ENCODE data around the gene FOXJ3.

FOXJ3 gene

GRCh38 chr1:42333662-42334239 is 1.3 kb downstream of the FOXJ3 start:
- DNase-seq = no peak

GRCh38 chr1:42332877-42333276 is 2.2 kb downstream of the FOXJ3 start:
- DNase-seq = no peak

DNA sequence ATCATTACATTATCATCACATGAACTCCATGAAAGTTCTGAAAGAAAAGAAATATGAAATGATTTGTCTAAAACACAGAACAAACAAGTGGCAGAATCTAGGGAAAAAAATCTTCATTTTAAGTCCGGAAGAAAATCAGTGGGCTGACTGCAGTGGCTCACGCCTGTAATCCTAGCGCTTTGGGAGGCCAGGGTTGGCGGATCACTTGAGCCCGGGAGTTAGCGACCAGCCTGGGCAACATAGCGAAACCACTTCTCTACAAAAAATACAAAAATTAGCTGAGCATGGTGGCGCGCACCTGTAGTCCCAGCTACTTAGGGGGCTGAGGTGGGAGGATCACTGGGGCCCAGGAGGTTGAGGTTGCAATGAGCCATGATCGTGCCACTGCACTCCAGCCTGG is 4.8 kb downstream of the FOXJ3 start:
- DNase-seq = no peak

DNA sequence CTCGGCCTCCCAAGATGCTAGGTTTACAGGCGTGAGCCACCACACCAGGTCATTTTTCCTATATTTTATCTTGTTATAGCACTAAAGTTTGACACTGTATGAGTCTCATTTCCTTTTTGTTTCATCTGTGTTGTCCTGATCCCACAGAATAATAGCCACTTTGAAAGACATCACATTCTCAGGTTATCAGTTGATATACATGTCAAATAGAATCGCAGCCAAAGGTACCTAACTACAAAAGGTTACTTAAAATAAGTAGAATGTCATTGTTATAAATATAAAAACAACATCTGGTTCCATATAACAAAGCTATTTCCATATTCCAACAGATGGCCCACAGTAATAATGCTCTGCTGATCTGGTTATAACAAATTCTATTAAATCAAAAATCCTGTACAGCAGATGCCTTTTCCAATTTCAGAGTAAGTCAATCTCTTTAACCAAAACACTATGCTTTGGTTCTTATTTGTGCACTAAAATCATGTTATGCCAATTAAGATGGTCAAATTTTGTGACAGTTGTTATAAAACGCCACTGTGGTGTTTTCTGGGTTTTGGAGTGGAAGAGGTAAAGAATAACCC is 6.0 kb downstream of the FOXJ3 start:
- no peak for DNase-seq

GRCh38 chr1:42328047-42328625 is 6.9 kb downstream of the FOXJ3 start:
- DNase-seq = no peak

DNA sequence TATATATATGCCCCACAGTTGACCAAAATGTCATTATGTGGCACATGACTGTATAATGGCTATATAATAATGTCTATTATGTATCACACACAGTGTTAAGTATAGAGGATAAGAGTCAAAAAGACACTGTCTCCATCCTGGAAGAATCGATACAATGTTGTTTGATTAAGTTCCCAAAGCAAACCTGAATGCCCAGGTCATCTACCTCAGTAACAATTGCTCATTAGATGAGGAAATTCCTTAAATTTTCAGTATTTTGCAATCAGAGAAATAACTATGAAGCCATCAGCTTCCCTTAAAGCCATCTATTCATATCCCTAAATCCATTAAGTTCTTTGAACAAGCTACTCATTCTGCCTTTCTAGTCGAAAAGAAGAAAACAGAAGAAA is 10.0 kb downstream of the FOXJ3 start:
- no peak for DNase-seq

DNA sequence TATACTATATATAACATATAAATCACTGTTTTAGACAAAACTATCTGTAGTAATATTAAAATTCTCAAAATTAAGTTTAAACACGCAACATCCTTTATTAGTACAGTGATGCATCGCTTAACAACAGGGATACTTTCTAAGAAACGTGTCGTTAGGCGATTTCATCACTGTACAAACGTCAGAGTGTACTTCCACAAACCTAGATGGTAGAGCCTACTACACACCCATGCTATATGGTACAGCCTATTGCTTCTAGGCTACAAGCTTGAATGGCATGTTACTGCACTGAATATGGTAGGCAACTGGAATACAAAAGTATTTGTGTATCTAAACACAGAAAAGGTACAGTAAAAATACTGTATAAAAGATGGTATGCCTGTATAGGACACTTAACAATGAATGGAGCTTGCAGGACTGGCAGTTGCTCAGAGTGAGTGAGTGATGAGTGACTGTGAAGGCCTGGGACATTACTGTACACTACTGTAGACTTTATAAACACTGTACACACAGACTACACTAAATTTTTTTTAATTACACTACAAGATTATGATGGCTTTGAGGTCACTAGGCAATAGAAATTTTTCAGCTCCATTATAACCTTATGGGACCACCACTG is 10.5 kb downstream of the FOXJ3 start:
- no peak for DNase-seq

DNA sequence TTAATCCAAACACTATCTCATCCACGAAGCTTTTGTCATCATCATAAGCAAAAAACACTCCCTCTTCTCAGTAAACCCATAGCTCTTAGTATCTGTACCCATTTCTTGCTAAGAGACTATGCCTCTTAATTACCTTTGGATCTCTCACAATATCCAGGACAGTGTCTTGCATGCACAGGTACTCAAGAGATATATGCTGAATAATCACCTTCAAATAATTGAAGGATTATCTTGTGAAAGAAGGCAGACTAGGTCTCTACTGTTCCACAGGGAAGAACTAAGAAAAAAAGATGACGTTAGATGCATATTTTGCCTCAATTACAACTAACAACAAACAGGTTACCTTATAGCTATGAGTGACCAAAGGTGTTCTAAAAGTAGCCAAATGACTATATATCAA is 11.5 kb downstream of the FOXJ3 start:
- DNase-seq = no peak

- DNase-seq = no peak
Observed at GRCh38 chr1:42322577-42322976, 12.5 kb downstream of the FOXJ3 start.

- DNase-seq = no peak
Observed at GRCh38 chr1:42321731-42322130, 13.3 kb downstream of the FOXJ3 start.

GRCh38 chr1:42320708-42321107 is 14.3 kb downstream of the FOXJ3 start:
- no peak for DNase-seq

- DNase-seq = no peak
Observed at GRCh38 chr1:42319871-42320484, 15.1 kb downstream of the FOXJ3 start.

GRCh38 chr1:42319128-42319851 is 15.7 kb downstream of the FOXJ3 start:
- DNase-seq = no peak

DNA sequence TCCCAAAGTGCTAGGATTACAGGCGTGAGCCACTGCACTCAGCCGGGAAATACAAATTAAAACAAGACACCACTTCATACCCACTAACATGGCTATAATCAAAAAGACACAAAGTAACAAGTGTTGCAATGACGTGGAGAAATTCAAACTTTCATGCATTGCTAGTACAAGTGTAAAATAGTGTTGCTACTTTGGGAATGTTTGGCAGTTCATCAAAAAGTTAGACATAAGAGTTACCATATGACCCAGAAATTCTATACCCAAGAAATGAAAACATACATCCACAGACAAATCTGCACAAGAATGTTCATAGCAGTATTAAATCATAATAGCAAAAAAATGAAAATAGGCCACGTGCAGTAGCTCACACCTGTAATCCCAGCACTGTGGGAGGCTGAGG is 16.4 kb downstream of the FOXJ3 start:
- DNase-seq = no peak

DNA sequence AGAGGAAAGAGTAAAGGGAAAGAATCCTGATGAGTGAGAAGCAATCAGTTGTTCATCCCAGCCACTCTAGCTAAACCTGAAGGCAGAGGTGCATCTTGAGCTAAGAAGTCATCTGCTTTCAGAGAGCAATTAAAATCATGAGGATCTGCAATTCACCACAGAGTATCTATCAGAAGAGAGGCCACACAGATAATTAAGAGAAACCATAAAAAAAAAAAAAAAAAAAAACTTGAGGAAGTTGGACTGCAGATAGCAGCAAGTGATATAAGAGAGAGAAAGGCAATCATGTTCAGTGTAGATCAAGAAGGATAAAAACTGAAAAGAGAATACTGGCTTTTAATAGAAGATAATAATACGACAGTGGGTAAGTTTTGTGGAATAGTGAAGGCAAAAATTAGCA is 17.7 kb downstream of the FOXJ3 start:
- DNase-seq = no peak

GRCh38 chr1:42316292-42316691 is 18.7 kb downstream of the FOXJ3 start:
- DNase-seq = no peak

DNA sequence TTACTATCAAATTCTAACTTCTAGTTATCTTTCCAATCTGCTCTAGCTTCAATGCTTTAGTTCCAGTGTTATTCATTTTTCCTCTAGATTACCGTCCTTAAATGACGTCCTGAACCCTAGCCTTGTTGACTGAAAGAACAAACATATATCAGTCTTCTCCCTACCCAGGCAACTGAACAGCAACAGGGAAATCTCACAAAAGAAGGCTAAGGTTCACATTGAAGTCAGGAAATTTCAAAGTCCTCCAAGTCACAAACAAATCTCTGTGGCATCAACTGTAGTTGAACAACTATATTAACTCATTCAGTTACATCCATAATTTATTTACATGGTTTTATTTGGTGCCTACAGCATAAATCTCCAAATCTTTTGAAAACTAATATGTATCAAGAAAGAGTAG is 19.5 kb downstream of the FOXJ3 start:
- no peak for DNase-seq

DNA sequence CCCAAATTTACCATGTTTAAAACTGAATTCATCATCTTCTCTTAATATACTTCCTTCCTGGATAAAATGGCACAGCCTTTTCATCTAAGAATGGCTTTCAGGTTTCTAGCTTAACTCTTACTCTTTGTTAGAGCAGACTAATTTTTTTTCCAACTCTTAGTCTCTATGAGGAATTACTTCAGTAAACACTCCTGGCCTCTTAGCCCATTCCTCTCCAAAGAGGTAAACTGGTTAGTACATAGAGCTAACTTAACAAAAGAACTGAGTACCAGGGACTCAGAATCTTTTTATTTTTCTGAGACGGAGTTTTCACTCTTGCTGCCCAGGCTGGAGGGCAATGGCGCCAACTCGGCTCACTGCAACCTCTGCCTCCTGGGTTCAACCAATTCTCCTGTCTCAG is 21.1 kb downstream of the FOXJ3 start:
- DNase-seq = no peak

GRCh38 chr1:42312576-42313212 is 22.3 kb downstream of the FOXJ3 start:
- DNase-seq = no peak

- no peak for DNase-seq
Observed at GRCh38 chr1:42311897-42312296, 23.1 kb downstream of the FOXJ3 start.

DNA sequence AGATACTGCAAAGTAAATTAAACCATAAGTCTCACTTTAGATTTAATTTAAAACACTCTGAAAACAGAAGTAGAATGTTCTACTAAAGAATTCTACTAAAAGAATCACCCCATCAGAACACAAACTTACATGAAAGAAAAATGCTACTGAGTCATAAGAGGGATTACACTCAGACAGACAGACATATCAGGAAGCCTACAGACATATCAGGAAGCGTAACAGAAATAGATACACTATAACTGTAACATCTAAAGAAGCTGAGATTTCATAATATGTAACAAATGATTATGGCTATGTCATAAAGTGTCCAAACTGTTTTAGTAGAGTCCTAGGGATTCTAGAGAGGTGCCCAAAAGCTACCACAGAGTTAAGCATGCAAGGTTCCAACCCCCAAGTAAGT is 23.9 kb downstream of the FOXJ3 start:
- no peak for DNase-seq

GRCh38 chr1:42306977-42307376 is 28.1 kb downstream of the FOXJ3 start:
- no peak for DNase-seq

- no peak for DNase-seq
Observed at GRCh38 chr1:42305639-42306038, 29.4 kb downstream of the FOXJ3 start.
